Effector CD8-positive, alpha-beta T cell (primary cell): Measurements from ENCODE around the gene CNTLN.
"Not testable (repeated sequence)": the region's sequence is repeated elsewhere in the genome, so short reads cannot be mapped to it uniquely, and the experiment has no call there.

Experiments
- DNase-seq: peaks from one replicate; lab custom pipeline; 2025; lab: John Stamatoyannopoulos, UW

The CNTLN gene

DNA sequence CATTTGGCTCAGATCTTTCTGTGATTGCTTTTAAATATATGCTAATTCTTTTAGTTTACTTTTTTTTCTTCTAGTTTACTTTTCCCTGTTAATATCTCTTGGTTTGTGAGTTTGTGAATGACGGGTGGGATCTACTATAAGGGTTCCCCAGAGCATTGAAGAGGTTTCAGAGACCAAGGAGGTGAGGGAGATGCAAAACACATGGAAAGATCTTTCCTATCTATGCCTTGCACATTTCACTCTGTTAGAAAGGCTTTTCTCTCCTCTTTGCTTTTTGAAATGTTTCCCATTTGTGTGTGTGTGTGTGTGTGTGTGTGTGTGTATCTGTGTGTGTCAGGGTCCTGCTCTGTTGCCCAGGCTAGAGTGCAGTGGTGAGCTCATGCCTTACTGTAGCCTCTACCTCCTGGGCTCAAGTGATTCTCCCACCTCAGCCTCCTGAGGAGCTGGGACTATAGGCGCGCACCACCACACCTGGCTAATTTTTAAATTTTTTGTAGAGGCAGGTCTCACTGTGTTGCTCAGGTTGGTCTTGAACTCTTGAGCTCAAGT lies 50.7 kb downstream of the CNTLN start:
- no peak for DNase-seq

DNA sequence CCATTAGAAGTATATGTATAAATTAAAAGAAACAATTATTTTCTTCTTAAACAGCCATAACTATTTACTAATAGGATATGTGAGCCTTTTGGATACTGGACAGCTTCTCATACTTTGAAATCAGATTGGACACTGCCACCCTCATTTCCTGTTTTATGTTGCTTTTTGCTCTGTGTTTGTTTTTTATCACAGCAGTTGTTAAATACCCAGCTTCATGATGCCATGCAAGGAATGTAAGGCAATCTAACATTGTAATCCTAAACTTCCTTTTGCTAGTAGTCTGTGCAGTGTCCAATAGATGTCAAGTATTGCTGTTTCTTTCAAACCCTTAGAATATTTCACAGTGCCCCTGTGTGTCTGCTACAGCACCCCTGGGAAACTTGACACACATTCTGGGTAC lies 56.2 kb downstream of the CNTLN start:
- no peak for DNase-seq

DNA sequence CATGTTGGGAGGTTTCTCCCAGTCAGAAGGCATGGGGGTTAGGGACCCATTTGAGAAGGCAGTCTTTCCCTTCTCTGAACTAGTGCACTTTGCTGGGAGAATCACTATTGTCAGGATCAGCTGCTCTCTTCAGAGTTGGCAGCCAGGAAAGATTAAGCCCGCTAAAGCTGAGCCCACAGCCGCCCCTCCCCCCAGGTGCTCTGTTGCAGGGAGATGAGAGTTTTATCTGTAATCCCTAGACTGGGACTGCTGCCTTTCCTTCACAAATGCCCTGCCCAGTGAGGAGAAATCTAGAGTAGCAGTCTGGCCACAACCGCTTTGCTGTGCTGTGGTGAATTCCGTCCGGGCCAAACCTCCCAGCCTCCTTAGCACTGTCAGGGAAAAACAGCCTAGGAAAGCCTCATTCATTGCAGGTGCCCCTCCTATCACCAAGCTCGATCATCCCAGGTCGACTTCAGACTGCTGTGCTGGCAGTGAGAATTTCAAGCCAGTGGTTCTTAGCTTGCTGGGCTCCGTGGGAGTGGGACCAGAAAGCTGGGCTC lies 69.8 kb downstream of the CNTLN start:
- DNase-seq = no peak

DNA sequence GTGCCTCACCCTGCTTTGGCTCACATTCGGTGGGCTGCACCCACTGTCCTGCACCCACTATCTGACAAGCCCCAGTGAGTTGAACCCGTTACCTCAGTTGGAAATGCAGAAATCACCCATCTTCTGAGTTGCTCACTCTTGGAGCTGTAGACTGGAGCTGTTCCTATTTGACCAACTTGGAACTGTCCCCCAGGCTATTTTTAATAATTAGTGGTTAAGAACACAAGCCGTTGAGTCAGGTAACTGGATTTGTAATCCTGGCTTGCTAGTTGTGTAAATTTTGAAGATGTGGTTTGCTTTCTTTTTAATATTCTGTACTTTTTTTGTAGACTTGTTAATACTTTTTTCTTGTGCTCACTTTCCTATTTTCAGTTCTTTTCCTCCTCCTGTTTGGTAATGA lies 81.2 kb downstream of the CNTLN start:
- DNase-seq = no peak

DNA sequence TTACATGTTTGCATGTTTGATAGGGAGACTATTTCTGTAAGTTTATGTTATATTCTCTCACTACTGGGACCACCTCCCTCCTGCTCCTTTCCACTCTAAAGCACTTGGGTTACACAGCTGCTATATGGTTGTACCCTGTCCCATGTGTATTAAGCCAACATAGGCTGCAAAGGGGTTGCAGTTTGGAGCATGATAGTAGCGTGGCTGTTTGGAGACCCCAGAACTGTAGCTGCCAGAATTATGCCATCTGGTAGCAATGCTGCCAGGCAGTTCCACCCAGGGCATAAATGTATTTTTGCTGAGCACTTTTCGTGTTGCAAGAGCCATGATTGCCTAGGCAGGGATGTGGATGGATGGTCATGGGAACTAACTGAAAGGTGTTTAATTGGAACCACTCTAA lies 81.8 kb downstream of the CNTLN start:
- no peak for DNase-seq

DNA sequence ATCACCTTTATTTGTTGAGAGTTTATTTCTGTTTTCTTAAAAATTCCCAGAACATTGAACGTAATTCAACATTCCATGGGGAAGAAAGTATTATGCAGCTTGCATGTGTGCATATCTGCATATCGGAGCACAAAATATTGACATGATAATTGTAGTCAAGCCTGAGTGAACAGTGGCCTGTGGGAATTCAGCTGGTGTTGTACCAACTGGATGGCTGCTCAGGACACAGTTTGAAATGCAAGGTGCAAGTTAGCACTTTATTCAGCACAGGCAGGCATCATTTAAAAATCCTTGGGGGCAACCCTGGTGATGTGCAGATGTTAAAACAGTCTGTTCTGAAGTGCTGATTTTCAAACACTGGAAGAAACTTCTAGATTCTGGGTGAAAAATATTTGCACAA lies 82.4 kb downstream of the CNTLN start:
- DNase-seq = no peak

DNA sequence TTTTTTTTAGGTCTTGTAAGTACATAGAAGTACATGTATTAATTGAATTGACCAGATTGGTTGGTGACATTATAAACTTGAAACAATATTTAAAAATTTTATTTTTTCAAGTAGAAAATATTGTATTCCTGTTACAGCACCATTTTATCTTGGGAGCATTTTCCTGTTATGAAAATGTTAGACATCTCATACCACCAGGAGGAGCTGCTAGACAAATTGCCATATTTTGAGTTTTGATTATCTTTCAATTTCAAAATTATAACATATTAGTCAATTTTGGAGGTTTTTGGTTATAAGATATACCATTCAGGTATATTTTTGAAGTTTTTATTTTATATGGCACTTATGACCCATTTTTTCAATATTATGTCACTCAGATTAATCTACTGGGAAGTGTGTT lies 84.4 kb downstream of the CNTLN start:
- DNase-seq = no peak

DNA sequence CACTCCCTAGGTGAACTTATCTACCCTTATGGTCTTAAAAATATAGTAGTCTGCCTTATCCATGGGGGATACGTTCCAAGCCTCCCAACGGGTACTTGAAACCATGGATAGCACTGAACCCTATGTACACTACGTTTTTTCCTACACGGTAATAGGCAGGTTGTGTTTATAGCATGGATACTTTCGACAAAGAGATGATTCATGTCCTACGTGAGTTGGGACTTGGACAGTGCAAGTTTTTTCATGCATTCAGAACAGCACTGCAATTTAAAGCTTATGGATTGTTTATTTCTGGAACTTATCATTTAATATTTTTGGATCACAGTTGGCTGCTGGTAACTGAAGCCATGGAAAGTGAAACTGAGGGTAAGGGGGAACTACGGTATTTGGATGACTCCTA lies 88.1 kb downstream of the CNTLN start:
- no peak for DNase-seq

DNA sequence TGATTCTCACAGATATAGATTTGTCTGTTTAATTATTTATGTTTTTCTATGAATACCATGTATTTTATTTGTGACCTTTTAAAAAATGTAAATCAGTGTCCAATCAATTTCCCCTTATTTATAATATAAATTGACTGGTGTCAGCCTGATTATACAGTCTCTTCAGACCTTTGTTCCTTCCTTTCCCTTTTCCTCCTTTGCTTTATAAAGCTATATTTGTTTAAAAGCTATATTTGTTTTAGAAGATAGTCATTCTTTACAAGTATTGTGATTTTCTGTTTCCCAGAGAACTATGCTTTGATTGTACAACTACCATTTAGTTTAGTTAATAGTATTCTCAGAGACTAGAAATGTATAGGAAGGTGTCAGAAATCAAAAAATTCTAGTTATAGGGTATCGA lies 90.6 kb downstream of the CNTLN start:
- no peak for DNase-seq

DNA sequence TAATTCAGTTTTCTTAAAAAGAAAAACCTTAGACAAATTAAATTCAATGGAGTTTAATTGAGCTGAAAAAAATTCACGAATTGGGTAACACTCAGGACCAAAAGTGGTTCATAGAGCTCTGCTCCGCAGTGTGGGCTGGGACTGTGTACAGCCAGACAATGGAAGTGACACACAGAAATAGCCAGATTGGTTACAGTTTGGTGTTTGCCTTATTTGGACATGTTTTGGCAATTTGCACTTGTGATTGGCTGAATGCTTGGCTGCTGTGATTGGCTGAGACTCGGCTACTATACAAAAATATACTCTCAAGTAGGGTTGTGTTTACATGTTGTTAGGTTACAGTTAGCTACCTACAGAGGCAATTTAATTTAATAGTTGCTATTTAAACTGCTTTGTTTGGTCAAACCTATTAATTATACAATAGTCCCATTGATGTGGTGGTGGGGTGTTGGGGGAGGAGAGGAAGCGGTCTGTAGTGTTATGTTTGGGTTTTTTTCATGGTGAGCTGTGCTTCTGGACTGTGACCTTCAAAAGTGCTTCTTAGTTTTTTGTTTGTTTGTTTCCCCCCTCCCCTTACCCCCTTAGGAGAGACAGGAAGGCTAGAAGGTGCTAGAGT lies 95.2 kb downstream of the CNTLN start:
- no peak for DNase-seq

DNA sequence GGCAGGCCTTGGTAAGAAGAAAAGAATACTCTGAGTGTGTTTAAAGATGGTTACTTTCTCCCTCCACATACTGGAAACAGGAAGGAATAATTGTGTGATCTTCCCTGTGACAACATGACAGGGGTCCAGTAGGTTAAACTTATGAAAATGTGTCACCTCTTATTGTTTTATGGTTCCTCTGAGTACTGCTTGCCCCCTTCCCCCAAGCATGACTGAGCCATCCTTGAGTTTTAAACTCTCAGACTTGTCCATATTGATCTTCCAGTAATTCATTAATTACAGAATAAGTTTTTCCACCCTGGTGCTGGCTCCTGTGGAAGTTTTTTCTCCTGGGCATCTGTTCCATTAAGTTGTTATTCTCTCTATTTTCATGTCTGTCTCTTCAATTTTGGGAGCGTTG lies 95.8 kb downstream of the CNTLN start:
- DNase-seq = no peak

DNA sequence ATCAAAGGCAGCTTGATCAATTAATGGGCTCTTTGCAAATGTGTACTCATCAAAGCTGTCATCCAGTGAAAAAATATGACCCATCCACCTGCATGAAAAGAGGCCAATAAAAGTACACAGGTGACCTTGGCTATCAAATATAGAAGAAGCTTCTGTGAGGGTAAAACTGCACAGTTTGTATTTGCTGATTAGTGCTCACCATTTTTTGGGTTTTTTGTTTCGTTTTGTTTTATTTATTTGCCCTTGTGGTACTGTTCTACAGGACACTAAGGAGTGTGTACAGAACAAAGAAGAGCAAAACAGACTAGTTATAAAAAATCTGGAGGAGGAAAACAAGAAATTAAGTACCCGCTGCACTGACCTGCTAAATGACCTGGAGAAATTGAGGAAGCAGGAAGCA lies 101.3 kb downstream of the CNTLN start:
- no peak for DNase-seq

DNA sequence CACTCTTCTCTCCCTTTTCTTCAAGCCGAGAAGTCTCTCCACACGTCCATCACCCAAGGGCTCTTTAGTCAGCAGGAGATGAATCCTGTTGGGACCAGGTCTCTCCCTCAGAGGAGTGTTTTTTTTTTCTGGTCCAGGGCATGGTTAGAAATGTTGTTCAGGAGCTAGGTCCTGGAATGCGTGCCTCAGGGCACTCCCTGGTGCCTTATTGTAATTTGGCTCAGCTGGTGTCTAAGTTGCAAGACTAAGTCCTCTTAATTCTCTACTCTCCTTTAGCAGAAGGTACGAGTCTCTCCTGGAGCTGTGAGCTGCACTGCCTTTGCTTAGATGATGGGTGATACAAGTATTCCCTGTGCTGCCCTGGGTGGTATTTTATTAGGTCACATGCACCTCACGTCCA lies 111.9 kb downstream of the CNTLN start:
- no peak for DNase-seq

DNA sequence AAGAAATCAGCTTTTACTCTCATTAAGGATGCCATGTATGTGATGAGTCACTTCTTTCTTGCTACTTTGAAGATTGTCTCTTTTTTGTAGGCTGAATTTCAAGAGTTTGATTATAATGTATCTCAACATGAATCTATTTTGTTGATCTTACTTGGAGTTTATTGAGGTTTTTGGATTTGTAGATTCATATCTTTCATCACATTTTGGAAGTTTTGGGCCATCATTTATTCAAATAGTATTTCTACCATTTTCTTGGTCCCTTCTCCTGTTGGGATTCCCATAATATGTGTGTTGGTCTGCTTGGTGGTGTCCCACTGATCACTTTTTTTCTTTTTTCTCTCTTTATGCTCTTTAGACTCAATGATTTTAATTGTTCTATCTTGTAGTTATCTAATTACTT lies 116.3 kb downstream of the CNTLN start:
- DNase-seq = no peak

DNA sequence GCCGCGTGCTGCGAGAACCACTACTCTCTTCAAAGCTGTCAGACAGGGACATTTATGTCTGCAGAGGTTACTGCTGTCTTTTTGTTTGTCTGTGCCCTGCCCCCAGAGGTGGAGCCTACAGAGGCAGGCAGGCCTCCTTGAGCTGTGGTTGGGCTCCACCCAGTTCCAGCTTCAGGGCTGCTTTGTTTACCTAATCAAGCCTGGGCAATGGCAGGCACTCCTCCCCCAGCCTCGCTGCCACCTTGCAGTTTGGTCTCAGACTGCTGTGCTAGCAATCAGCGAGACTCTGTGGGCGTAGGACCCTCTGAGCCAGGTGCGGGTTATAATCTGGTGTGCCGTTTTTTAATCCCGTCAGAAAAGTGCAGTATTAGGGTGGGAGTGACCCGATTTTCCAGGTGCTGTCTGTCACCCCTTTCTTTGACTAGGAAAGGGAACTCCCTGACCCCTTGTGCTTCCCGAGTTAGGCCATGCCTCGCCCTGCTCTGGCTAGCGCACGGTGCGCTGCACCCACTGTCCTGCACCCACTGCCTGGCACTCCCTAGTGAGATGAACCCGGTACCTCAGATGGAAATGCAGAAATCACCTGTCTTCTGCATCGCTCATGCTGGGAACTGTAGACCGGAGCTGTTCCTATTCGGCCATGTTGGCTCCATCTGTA lies 133.8 kb downstream of the CNTLN start:
- DNase-seq = not testable (repeated sequence)

DNA sequence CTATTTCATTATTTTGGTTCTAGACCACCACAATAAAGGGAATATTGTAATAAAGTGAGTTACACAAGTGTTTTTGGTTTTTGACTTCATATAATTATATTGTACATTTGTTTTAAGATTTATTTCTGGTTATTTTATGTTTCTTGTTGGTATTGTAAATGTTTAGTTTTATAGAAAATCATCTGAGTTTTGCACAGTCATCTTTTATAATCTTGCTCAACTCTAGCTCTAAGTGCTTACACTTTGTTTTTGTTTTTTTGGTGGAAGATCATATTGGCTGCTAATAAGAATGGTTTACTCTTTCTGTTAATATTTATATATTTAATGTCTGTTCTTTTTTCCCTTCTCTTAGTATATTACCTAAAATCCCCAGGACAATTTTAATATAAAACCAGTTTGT lies 135.0 kb downstream of the CNTLN start:
- no peak for DNase-seq

DNA sequence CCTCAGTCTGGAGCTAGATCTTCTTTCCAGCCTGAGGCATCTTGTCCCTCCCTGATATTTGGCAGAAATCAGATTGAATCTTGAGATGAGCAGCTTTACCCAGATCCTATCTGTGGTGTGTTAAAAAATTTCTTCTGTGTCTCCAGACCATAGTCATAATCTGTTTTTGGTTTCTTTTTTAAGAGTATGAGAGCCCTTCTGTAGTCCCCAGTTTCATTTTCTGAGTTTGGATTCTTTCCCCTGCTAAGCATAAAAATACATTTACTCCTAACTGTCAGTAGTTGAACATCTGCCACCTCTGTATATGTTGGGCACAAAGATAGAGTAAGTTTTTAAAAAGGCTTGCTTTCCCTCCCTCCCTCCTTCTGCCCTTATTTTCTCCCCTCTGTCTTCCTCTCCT lies 137.7 kb downstream of the CNTLN start:
- DNase-seq = no peak

DNA sequence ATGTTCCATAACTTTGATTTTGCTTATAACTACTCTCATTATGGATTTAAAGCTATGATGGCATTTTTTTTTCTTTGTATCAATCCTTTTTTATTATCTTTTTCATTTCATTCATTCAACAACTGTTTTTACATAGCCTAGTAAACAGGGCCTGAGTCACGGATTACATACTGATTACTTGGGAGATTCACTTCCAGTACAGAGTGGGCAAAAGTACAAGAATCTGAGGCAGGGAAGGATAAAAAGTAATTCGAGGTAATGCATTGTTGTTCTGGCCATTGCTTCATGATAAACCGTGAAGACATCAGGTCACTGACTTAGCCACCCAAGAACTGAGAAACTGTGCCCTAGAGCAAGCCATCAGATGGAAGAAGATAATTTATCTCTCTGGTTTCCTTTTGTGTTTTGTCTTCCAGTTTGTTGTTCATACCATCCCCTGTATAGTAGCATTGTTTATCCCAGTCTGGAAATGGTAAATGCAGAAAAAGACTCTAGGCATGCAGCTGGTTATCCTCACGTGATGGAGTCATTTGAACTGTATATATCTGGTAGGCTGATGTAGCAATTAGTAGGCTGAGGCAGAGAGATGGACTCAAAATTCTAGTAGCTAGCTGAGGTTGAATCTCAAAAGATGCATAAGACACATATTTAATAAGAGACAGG lies 145.6 kb downstream of the CNTLN start:
- no peak for DNase-seq

DNA sequence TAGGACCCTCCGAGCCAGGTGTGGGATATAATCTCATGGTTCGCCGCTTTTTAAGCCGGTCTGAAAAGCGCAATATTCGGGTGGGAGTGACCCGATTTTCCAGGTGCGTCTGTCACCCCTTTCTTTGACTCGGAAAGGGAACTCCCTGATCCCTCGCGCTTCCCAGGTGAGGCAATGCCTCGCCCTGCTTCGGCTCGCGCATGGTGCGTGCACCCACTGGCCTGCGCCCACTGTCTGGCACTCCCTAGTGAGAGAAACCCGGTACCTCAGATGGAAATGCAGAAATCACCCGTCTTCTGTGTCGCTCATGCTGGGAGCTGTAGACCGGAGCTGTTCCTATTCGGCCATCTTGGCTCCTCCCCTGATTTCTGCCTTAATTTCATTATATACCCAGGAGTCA lies 155.8 kb downstream of the CNTLN start:
- not testable (repeated sequence) for DNase-seq

DNA sequence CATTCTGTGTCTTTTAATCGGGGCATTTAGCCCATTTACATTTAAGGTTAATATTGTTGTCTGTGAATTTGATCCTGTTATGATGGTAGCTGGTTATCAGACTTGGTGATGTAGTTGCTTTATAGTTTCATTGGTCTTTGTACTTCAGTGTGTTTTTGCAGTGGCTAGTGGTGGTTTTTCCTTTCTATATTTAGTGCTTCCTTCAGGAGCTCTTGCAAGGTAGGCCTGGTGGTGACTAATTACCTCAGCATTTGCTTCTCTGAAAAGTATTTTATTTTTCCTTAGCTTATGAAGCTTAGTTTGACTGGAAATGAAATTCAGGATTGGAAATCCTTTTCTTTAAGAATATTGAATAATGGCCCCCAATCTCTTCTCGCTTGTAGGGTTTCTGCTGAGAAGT lies 156.9 kb downstream of the CNTLN start:
- no peak for DNase-seq

DNA sequence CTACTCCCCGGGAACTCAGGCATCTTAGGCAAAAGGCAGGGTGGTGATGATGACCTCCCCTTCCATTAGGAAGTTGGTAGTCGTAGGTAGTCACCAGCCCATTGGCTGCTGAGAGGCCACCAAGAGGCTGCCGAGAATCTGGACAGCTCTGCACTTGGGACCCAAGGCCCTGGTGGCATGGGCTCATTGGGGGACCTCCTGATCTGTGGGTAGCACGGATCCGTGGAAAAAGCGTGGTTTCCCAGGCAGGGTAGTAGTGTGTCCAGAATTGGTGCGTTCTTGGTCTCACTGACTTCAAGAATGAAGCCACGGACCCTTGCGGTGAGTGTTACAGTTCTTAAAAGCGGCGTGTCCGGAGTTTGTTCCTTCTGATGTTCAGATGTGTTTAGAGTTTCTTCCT lies 158.8 kb downstream of the CNTLN start:
- no peak for DNase-seq

DNA sequence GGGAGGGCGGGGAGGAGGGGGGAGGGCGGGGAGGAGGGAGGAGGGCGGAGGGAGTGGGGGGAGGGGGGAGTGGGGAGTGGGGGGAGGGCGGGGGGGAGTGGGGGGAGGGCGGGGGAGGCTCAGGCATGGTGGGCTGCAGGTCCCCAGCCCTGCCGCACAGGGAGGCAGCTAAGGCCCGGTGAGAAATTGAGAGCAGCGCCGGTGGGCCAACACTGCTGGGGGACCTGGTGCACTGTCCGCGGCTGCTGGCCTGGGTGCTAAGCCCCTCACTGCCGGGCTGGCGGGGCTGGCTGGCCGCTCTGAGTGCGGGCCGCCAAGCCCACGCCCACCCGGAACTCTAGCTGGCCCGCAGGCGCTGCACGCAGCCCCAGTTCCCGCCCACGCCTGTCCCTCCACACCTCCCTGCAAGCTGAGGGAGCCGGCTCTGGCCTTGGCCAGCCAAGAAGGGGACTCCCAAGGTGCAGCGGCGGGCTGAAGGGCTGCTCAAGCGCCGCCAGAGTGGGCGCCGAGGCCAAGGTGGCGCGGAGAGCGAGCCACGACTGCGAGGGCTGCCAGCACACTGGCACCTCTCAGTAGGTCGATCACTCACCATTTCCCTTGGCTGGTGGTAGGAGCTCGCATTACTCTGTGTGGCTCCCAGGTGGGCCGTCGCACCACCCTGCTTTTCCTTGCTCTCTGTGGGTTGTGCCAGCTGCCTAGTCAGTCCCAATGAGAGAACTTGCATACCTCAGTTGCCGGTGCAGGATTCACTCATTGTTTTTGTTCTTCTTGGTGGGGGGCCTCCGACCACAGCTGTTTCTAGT lies 160.2 kb downstream of the CNTLN start:
- no peak for DNase-seq
